ENCODE data around the gene TMEM132E. TPM values are rescaled to one million over a fixed set of nuclear protein-coding genes. Genes with fewer than 3 reads are reported as not detected.

Gene TMEM132E
- total RNA-seq, 1 experiment from 2014 or later, result not detected

DNA sequence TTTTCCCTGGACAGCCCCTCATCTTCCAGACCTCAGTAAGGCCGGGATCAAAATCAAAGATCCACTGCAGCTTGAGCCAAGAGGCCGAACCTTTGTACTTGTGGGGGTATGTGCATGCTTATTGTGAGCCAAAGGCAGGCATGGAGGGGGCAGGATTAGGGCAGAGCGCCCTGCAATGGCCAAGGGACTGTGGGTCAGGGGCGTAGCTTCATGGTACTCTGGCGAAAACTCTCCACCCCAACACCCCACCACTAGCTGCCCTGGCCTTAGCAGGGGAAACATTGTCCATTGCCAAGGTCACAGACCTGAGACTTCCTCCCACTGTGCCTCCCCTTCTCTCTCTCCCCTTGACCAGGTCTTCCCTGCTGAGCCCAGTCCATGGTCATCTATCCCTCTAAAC is 90.1 kb downstream of the TMEM132E start:
- no peak for DNase-seq (ENCODE audit: low read depth, low spot score)
- in situ Hi-C loops (cut with HindIII; ENCODE audit: low pct_unique_long_range_greater_than_20kb, low sequenced_read_pairs), result no loop called here

DNA sequence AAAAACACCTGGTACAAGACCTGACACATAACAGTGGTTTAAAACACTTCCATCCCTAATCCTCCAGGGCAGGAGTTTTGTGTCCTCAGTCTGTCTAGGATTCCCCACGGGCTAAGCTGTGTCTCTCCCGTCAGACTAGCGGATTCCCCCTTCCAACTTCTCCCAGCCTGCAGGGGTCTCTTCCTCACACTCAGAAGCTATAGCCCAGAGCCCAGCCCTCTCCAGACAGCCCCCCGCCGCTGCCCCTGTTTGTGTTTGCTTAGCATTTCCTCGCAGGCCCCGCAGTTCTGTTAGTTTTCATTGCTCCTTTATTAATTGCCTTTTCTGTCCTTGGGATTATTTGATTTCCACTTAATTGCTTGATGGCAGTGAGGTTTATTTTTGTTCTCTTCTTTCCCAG is 91.2 kb downstream of the TMEM132E start:
- in situ Hi-C loops (cut with HindIII; ENCODE audit: low pct_unique_long_range_greater_than_20kb, low sequenced_read_pairs), result no loop called here
- DNase-seq (ENCODE audit: low read depth, low spot score), result no peak

DNA sequence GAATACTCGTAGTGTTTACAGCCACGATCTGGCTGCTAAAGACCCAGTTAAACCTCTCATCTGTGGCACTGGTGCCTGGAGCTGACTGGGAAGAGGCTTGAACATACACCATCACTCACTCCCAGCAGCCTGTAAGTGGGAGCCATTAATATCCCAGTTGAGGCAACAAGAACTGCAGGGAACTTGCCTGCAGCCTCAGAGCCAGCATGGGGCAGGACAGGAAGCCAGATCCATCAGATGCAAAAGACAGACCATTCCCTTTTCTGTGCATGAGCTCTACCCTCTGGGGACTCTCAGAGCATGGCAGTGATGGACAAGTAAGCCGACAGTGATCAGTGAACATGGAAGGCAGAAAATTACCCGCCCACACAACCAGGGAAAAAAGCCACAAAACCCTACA is 91.8 kb downstream of the TMEM132E start:
- in situ Hi-C loops (cut with HindIII; ENCODE audit: low pct_unique_long_range_greater_than_20kb, low sequenced_read_pairs), result no loop called here
- DNase-seq (ENCODE audit: low read depth, low spot score), result no peak

DNA sequence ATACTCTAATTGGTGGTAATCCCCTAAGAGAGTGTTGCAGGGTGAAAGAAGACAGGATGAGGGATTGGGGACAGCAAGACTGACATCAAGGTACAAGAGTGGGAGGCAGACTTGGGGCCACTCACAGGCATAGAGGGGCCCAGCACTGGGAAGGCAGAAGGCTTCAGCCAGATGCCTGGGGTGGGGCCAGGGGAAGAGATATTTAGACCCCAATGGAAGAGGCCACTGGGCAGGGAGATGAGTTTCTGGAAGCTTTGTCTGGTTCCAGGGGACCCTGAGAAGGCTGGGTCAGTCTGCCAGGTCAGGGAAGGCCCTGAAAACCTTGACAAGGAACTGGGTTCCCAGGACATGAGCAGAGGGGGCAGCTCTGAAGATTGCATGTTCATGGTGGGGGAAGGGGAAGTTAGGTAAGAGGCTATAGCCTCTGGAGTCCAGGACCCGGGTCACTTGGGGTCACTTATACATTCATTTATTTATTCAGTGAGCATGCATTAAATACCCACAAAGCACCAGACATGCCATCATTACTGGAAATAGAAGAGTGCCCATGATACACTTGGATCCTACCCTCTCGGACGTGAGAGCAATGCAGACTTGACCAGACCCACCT is 92.9 kb downstream of the TMEM132E start:
- DNase-seq (ENCODE audit: low read depth, low spot score), result no peak
- in situ Hi-C loops (cut with HindIII; ENCODE audit: low pct_unique_long_range_greater_than_20kb, low sequenced_read_pairs), result no loop called here

DNA sequence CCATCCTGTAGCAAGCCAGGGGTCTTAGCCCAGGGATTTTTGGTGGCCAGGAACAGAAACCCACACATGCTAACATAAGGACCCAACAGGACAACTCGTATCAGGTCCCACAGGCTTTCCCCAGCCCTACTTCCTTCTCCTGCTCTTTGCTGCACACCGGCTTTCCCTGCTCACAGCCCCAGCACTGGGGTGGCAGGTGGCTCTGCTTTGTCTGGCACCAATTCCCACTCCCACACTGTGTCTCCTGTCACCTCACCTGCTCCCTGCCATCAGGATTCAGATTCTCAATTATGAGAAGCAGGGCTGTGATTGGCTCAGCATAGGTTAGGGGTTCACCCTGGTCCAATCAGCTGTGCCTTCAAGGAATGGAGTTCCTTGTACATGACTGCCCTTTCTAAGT is 94.1 kb downstream of the TMEM132E start:
- no peak for DNase-seq (ENCODE audit: low read depth, low spot score)
- in situ Hi-C loops (cut with HindIII; ENCODE audit: low pct_unique_long_range_greater_than_20kb, low sequenced_read_pairs), result no loop called here

DNA sequence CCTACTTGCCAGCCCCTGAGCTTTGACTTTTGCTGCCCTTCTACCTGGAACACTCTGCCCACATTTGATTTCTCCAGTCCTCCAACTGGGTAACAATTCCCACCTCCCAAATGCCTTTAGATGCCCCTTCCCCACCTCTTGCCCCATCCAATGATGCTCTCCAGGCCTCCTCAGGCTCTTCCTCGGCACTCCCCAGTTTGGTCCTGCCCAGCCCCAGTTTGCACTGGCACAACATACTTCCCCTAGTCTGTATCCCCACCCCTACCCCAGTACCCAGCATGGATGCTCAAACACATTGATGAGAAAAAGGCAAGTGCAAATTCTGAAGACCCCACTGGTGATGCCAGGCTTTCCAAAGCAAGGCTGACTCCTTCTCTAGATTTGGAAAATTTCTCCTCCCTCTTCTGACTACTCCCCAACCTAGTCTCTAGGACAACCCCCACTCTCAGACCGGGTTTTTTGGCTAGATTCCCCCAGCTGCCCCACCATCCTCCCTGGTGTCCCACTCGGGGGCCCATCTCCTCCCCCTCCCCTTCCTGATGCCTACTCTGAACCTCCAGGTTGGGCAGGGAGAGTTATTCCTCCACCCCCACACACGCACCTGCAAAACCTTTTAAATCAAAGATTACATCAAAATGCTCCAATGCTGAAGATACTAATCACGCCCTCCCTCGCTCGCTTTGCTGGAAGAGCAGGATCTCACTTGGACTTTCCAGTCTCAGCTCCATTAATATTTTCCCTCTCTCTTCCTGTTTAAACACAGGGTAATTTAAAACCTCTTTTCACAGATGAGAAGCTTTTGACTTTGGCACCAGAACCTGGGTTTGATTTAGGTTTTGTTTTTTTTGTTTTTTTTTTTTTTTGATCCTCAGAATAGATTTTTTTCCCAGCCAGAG is 94.9 kb downstream of the TMEM132E start:
- in situ Hi-C loops (cut with HindIII; ENCODE audit: low pct_unique_long_range_greater_than_20kb, low sequenced_read_pairs), result no loop called here
- no peak for DNase-seq (ENCODE audit: low read depth, low spot score)

DNA sequence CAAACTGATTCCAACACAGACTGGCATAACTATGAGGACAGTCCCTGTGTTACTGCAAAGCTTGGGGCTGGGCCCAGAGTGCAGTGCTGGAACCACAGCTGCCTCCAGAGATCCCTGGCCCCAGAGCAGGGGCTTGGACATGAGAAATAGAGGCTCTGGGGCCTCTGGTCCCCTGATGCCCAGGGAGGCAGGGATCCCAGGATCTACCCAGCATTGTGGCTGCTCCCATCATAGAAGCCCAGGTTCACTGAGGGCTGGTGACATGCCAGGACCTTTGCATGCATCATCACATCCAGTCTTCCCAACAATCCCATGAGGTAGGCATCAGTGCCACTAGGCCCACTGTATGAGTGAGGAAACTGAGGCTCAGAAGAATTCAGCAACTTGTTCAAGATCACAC is 95.8 kb downstream of the TMEM132E start:
- in situ Hi-C loops (cut with HindIII; ENCODE audit: low pct_unique_long_range_greater_than_20kb, low sequenced_read_pairs), result no loop called here
- no peak for DNase-seq (ENCODE audit: low read depth, low spot score)

DNA sequence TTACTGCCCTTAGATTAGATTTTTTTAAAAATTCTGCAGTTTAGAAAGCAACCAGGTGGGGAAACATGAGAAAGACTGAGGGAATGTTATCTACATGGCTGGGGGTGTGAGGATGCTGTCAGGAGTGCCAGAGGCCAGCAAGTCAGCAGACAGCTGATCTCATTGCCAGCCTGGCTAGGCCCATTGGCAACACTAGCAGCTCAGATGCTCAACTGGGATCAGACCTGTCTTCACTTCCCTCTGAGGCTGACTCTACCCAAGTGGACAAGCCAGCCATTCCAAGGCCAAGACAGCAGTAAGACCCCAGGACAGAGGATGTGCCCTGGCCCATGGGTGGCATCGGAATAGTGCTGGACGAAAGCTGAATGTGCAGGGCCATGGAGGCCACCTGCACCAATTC is 96.2 kb downstream of the TMEM132E start:
- DNase-seq (ENCODE audit: low read depth, low spot score), result no peak
- in situ Hi-C loops (cut with HindIII; ENCODE audit: low pct_unique_long_range_greater_than_20kb, low sequenced_read_pairs), result no loop called here

DNA sequence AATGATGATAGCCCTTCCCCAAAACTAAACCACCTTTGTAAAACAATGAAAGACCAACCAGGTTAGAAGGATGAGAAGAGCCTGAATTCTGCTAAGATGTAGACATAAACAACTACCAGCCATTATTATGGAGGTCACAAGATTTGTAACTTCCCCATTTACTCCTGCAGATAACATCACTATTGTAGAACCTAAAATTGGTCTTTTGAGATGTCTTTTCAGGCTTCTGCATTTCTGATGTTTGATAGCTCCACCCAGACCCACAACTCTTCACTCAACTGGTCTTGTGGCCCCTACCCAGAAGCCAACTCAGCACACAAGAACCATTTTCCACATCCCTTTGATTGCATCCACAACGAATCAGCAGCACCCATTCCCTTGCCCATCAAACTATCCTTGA is 100.8 kb downstream of the TMEM132E start:
- in situ Hi-C loops (cut with HindIII; ENCODE audit: low pct_unique_long_range_greater_than_20kb, low sequenced_read_pairs), result no loop called here
- no peak for DNase-seq (ENCODE audit: low read depth, low spot score)

DNA sequence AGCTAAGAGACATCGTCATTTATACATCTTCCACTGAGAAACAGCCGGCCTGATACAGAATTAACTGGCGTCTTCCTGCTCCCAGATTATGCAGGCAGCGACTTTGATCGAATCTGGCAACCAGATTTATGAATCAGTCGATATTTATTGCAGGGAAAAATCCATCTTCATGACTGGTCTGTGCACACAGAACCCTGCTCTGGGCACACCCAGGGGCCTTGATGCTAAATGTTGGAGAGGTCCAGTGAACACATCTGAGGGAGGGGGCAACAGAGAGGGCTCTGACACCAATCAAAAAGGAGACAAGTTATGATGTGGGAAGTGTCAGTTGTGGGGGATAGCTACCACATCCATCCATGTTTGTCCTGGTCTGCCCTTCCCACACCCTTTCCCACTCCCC is 102.9 kb downstream of the TMEM132E start:
- in situ Hi-C loops (cut with HindIII; ENCODE audit: low pct_unique_long_range_greater_than_20kb, low sequenced_read_pairs), result no loop called here
- no peak for DNase-seq (ENCODE audit: low read depth, low spot score)

DNA sequence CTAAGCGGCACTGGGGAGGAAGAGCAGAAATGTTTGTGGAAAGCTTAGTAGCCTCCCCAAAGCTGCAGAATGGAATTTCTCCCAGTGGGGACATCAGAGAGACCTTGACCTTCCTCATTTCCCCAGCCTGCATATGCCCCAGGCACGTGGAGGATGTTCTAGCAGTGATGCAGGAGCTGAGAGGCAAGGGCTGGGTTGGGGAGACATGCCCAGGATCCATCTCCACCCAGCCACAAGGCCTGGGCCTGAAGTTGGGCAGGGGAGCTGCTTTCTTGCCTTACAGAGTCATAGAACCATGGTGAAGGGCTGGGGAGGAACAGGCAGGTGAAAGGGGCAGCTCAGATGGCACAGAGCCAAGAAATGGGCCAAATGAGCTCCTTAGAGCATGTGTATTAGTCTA is 104.0 kb downstream of the TMEM132E start:
- DNase-seq (ENCODE audit: low read depth, low spot score), result no peak
- in situ Hi-C loops (cut with HindIII; ENCODE audit: low pct_unique_long_range_greater_than_20kb, low sequenced_read_pairs), result no loop called here

Other genes with a start within 250 kb of the TMEM132E start
- not detected in 2 replicates for gene CCL13, start 223.1 kb upstream of the TMEM132E start, total RNA-seq (2014; rRNA removed; shearing (Covaris generic))
- not detected in 2 replicates for gene CCL1, start 216.3 kb upstream of the TMEM132E start, total RNA-seq (2014; rRNA removed; shearing (Covaris generic))

All from SK-MEL-5 (cell line).